ENCODE results near the gene PNKD.

The PNKD gene

DNA sequence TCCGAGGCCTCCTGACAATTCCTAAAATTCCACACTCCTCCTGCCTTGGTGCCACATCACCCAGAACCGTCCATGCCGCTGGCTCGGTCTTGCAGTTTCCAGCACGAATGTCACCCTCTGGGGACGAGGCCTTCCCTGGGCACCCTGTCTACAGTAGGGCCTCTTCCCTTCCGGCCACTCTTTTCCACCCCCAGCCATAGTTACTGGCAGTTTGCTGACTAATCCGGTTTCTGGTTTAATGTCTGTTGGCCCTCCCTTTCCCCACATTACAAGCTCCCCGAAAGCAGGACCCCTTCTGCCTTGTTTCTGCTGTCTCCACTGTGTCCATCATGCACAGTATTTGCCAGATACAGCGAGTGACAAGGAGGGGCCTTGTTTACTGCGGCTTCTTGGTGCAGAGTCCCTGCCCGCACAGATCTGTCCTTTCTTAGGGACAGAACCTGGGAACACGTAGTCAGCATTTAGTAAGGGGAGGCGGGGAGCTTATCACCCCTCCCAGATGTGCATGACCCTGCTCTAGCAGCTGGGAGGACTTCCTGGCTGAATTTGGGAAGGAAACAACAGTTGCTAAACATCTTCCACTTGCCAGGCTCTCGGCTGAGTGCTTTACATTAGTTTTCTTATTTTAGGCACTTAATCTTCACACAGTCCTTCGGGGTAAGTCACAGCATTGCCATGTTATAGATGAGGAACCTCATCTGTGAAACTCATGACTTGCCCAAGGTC lies 62.8 kb downstream of the PNKD start:
- H3K4me2 ChIP-seq (ENCODE audit: low read length), result peak overlapping the region; percentile 51
- H4K20me1 ChIP-seq (ENCODE audit: control insufficient read depth, insufficient read depth, low read depth, low read length), result no peaks in the 10 kb centered on the region
- TF ChIP-seq CTCF (IDR thresholded peaks at IDR 0.05; ENCODE audit: low read depth, low read length, poor library complexity, severe bottlenecking) (no peak), EZH2phosphoT487 (IDR thresholded peaks at IDR 0.05; ENCODE audit: borderline replicate concordance, low read length) (no peak)
- H3K9me2 ChIP-seq (replicated peaks; ENCODE audit: control insufficient read depth, low read length), result no peaks in the 10 kb centered on the region
- H3K4me3 ChIP-seq (ENCODE audit: low read length), result peak overlapping the region; percentile 51
- peaks cover 65% of the 10 kb centered on the region for H3K4me1 ChIP-seq (ENCODE audit: control insufficient read depth, low read length)
- H3K9me3 ChIP-seq (ENCODE audit: control insufficient read depth, insufficient read depth, low read length), result no peaks in the 10 kb centered on the region
- no peaks in the 10 kb centered on the region for H3K79me2 ChIP-seq (ENCODE audit: control insufficient read depth, low read length)
- H3K27me3 ChIP-seq (ENCODE audit: control insufficient read depth, low read length), result no peaks in the 10 kb centered on the region
- peaks cover 16% of the 10 kb centered on the region for H3F3A ChIP-seq (ENCODE audit: control insufficient read depth, insufficient read depth)
- H3K36me3 ChIP-seq (ENCODE audit: control insufficient read depth, low read length), result no peaks in the 10 kb centered on the region
- peak overlapping the region; percentile 47 for H3K27ac ChIP-seq (ENCODE audit: low read depth, low read length)

GRCh38 chr2:218334531-218334930 lies 64.2 kb downstream of the PNKD start:
- peak overlapping the region; percentile 51 for H3K4me2 ChIP-seq (ENCODE audit: low read length)

GRCh38 chr2:218340656-218341055 lies 70.3 kb downstream of the PNKD start:
- no peak for TF ChIP-seq EZH2phosphoT487 (IDR thresholded peaks at IDR 0.05; ENCODE audit: borderline replicate concordance, low read length)
- no peak for TF ChIP-seq CTCF (IDR thresholded peaks at IDR 0.05; ENCODE audit: low read depth, low read length, poor library complexity, severe bottlenecking)
- Histone ChIP-seq H3K9me2 (replicated peaks; ENCODE audit: control insufficient read depth, low read length) (no peaks in the 10 kb centered on the region), H3K4me3 (ENCODE audit: low read length) (no peak overlapping the region), H3K79me2 (ENCODE audit: control insufficient read depth, low read length) (no peaks in the 10 kb centered on the region), H3K27ac (ENCODE audit: low read depth, low read length) (no peak overlapping the region), H3F3A (ENCODE audit: control insufficient read depth, insufficient read depth) (no peaks in the 10 kb centered on the region), H3K36me3 (ENCODE audit: control insufficient read depth, low read length) (no peaks in the 10 kb centered on the region), H3K9me3 (ENCODE audit: control insufficient read depth, insufficient read depth, low read length) (no peaks in the 10 kb centered on the region), H3K27me3 (ENCODE audit: control insufficient read depth, low read length) (no peaks in the 10 kb centered on the region), H4K20me1 (ENCODE audit: control insufficient read depth, insufficient read depth, low read depth, low read length) (no peaks in the 10 kb centered on the region), H3K4me1 (ENCODE audit: control insufficient read depth, low read length) (peaks cover 3% of the 10 kb centered on the region), H3K4me2 (ENCODE audit: low read length) (no peak overlapping the region)

More at GRCh38 chr2:218334531-218334930, 64.2 kb downstream of the PNKD start:
- Histone ChIP-seq H3K36me3 (ENCODE audit: control insufficient read depth, low read length) (no peaks in the 10 kb centered on the region), H3K4me1 (ENCODE audit: control insufficient read depth, low read length) (peaks cover 60% of the 10 kb centered on the region), H3K9me2 (replicated peaks; ENCODE audit: control insufficient read depth, low read length) (no peaks in the 10 kb centered on the region), H3K27me3 (ENCODE audit: control insufficient read depth, low read length) (no peaks in the 10 kb centered on the region), H4K20me1 (ENCODE audit: control insufficient read depth, insufficient read depth, low read depth, low read length) (no peaks in the 10 kb centered on the region), H3K9me3 (ENCODE audit: control insufficient read depth, insufficient read depth, low read length) (no peaks in the 10 kb centered on the region), H3K27ac (ENCODE audit: low read depth, low read length) (peak overlapping the region; percentile 47), H3F3A (ENCODE audit: control insufficient read depth, insufficient read depth) (peaks cover 16% of the 10 kb centered on the region), H3K79me2 (ENCODE audit: control insufficient read depth, low read length) (no peaks in the 10 kb centered on the region), H3K4me3 (ENCODE audit: low read length) (peak overlapping the region; percentile 30)
- TF ChIP-seq EZH2phosphoT487 (IDR thresholded peaks at IDR 0.05; ENCODE audit: borderline replicate concordance, low read length), result no peak
- TF ChIP-seq CTCF (IDR thresholded peaks at IDR 0.05; ENCODE audit: low read depth, low read length, poor library complexity, severe bottlenecking), result no peak
